GM12874 (cell line): Measurements from ENCODE around the gene MESD.

Experiments
- TF ChIP-seq, protein P1 (sequence below): IDR thresholded peaks from 2 replicates; pipeline ENCODE4 v1.5.1; 2011; ENCODE audit warnings: low read depth, mild to moderate bottlenecking, control low read depth, low read length, moderate library complexity; ENCODE audit not compliant: insufficient read depth

The MESD gene

DNA sequence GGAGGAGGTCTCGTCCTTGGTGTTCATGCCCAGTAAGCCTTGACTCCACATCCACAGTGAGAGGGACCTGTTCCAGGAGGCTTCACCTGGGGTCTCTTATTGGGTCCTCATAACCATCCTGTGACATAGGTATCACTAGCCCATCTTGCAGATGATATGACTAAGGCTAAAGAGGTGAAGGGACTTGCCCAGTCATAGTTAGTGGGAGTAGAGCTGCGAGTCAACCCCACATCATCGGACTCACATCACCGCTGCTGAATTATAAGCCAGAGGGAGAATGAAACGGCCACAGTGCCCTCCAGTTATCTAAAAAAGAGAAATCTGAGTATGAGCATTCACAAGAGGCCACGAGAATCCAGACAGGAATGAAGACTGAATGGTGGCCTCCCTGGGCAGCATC, 66.0 kb downstream of the MESD start:
- TF ChIP-seq, protein P1, sequence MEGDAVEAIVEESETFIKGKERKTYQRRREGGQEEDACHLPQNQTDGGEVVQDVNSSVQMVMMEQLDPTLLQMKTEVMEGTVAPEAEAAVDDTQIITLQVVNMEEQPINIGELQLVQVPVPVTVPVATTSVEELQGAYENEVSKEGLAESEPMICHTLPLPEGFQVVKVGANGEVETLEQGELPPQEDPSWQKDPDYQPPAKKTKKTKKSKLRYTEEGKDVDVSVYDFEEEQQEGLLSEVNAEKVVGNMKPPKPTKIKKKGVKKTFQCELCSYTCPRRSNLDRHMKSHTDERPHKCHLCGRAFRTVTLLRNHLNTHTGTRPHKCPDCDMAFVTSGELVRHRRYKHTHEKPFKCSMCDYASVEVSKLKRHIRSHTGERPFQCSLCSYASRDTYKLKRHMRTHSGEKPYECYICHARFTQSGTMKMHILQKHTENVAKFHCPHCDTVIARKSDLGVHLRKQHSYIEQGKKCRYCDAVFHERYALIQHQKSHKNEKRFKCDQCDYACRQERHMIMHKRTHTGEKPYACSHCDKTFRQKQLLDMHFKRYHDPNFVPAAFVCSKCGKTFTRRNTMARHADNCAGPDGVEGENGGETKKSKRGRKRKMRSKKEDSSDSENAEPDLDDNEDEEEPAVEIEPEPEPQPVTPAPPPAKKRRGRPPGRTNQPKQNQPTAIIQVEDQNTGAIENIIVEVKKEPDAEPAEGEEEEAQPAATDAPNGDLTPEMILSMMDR: no peak

DNA sequence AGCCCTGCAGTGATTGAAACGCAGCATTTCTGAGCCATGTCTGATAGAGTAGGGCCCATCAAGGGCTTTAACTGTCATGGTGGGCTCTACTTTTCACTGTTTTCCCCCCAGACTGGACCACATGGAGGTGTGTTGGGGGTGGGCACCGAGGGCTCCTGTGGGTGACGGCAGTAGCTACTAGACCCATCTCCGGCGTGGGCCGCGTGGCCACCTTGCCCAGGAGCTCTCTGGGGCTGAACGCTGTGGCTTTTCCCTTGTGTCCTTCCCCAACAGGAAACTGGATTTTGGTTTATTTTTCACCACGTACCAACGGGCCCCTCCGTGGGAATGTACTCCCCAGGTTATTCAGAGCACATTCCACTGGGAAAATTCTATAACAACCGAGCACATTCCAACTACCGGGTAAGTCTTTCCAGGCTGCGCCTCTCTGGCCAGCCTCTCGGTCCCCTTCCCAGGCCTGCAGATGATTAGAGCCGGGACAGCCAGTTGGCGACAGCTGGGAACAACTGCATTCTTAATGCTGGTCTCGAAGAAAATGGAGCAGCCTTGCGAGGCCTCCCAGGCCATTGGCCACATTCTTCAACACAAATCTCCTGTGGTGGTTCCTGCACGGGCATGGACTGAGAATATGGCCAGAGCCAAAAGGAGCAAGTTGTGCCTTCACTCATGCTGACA, 67.7 kb downstream of the MESD start:
- TF ChIP-seq, protein P1: no peak

DNA sequence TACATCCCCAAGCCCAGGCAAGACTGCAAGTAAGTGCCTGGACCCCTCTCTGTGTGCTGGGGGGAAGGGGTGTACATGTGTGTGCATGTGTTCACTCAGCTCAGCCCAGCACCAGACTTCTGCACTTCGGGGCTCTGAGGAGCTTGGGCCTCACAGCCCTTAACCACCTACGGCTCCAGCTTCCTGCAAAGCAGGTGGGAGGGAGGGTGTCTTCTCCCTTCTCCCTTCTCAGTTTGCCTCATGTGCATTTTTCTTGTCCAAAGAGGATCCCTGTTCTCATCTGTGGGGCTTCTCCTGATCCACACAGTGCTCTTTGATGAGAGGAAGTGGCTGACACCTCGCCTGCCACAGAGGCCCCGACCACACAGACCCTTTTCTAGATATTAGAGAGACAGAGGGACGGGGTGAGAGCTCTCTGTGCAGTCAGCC, 69.3 kb downstream of the MESD start:
- TF ChIP-seq, protein P1: no peak

DNA sequence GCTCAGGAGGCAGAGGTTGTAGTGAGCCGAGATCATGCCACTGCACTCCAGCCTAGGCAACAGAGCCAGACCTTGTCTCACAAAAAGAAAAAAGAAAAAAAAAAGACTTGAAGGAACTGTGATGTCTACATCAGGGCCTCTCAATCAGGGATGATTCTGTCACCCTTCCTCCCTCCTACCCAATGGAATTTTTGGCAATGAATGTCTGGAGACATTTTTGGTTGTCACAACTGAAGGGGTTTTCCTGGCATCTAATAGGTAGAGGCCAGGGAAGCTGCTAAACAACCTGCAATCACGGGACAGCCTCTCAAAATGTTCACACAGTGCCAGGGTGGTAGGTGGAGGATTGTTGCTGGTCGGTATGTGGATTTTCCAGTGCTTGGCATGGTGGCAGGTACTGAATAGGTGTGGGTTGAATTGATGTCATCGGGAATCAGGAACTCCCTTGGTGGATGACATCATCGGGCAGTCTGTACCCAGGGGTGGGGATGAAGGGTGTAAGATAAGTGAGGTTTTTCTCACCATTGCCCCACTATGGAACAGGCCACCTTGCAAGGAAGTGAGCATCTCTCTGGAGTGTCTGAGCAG, 71.3 kb downstream of the MESD start:
- TF ChIP-seq, protein P1: no peak

DNA sequence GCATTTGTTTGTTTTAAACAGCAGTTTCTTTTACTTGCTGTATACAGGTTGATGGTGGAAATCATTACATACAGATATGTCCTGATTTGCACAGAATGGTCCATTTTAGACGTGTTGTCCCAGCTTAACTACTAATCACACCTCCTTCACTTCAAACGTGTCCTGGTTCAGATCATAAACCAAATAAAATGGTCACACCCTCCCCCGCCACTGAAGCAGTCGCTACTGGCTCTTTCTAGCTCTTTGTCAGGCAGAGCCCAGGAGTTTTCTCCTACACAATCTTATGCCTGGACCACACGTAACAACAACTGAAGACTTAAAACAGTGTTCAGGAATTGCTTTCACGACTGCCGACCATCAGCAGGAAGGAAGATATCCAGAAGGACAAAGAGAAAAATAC, 73.6 kb downstream of the MESD start:
- TF ChIP-seq, protein P1: no peak

DNA sequence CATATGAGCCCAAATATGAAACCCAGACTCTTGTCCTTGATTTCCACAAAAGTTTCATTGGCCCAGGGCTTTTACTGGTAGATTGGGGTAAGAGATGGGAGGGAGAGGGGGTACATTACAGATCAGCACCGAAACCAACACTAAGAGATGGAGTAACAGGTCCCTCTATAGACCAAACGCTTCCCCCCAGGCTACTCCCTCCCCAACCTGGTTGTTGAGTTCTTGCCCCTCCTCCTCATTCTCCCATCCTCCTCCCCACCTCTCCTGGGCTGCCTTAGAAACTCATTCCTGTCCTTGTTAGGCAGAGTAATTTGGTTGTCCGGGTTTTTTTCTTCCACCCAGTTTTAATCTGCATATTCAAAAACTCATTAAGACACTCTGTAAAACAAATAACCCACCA, 74.1 kb downstream of the MESD start:
- TF ChIP-seq, protein P1: no peak

DNA sequence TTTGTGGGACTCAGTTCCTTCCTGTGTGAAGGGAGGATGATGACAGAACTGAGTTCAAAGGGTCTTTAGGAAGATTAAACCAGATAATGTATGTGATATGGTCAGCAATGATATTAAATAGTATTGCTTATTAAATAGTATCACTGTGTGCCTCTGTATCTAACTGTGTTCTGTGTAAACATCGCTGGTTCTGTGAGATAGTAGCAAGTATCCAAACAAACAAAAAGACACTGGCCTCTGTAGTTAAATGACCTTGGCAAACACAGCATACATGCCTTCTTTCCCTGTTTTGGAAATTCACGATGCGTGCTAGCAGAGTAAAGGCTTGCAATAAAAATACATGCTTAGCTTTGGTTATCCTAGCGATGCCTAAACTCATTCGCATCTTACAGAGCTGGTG, 76.1 kb downstream of the MESD start:
- TF ChIP-seq, protein P1: no peak
